ENCODE results near the gene TMEM129. TPM values are rescaled to one million over a fixed set of nuclear protein-coding genes. Genes with fewer than 3 reads are reported as not detected.

TMEM129 gene
- total and polyA plus RNA-seq, 10 of the 15 experiments (the other 5 are each of a cell fraction or from before 2014, with no cell fraction given): 0.19 to 24.9 (median 13.2) TPM

GRCh38 chr4:1712216-1713002 is 8.7 kb downstream of the TMEM129 start, which contains the start of gene SLBP (continued):
- TF ChIP-seq ZBTB11 (CRISPR knock-in tag; IDR thresholded peaks at IDR 0.05) (no peak), IRF4 (IDR thresholded peaks at IDR 0.05; ENCODE audit: low read depth, low read length) (no peak; the same call in 1 of the 2 replicates), CBX5 (IDR thresholded peaks at IDR 0.05; ENCODE audit: low read depth) (no peak), BCL11A (IDR thresholded peaks at IDR 0.05; ENCODE audit: low read depth, low read length) (no peak), BACH1 (IDR thresholded peaks at IDR 0.05; ENCODE audit: borderline replicate concordance) (peak; percentile 89), TCF12 (IDR thresholded peaks at IDR 0.05; ENCODE audit: low read depth, low read length) (peak; percentile 62; the same call in 1 of the 2 replicates), ZSCAN29 (IDR thresholded peaks at IDR 0.05) (0 out of 2 replicates have a peak, but pooled peaks have one; percentile 35), NFYA (IDR thresholded peaks at IDR 0.05; ENCODE audit: borderline replicate concordance, low read depth, low read length) (no peak; the same call in 1 of the 2 replicates), ZNF24 (IDR thresholded peaks at IDR 0.05) (0 out of 2 replicates have a peak, but pooled peaks have one; percentile 28), PAX8 (IDR thresholded peaks at IDR 0.05) (no peak), FOS (IDR thresholded peaks at IDR 0.05; ENCODE audit: borderline replicate concordance, extremely low read depth, insufficient read length) (no peak), HDAC6 (IDR thresholded peaks at IDR 0.05; ENCODE audit: unreplicated experiment) (no peak), NFXL1 (IDR thresholded peaks at IDR 0.05; ENCODE audit: borderline replicate concordance) (no peak), HSF1 (IDR thresholded peaks at IDR 0.05; ENCODE audit: low read depth, low read length) (no peak), E2F8 (IDR thresholded peaks at IDR 0.05; ENCODE audit: low read depth, partially characterized antibody) (peak; percentile 99), POU2F2 (IDR thresholded peaks at IDR 0.05; ENCODE audit: borderline replicate concordance, low read depth, low read length) (peak; percentile 66; the same call in 2 of the 3 replicates), PKNOX1 (IDR thresholded peaks at IDR 0.05) (no peak), TAF1 (IDR thresholded peaks at IDR 0.05; ENCODE audit: borderline replicate concordance, low read depth, low read length) (peak; percentile 91; the same call in 1 of the 2 replicates), BRCA1 (IDR thresholded peaks at IDR 0.05; ENCODE audit: low read depth, low read length) (0 out of 2 replicates have a peak, but pooled peaks have one; percentile 5), STAT1 (conservative IDR thresholded peaks at IDR 0.05) (peak; percentile 97; the same call in 1 of the 2 replicates), GATAD2B (conservative IDR thresholded peaks at IDR 0.05; ENCODE audit: low read depth) (peak; percentile 100), SP1 (IDR thresholded peaks at IDR 0.05; ENCODE audit: low read depth, low read length) (peak; percentile 91)

All from GM12878 (cell line).